SKM-1 treated with dmso at 0.1 percent for 144 hours (cell line): ENCODE measurements around the gene TXNRD2.

ENCODE experiments used
- DNase-seq: peaks from one replicate; lab custom pipeline; 2025; ENCODE audit not compliant: unreplicated experiment; lab: John Stamatoyannopoulos, UW

Gene TXNRD2

DNA sequence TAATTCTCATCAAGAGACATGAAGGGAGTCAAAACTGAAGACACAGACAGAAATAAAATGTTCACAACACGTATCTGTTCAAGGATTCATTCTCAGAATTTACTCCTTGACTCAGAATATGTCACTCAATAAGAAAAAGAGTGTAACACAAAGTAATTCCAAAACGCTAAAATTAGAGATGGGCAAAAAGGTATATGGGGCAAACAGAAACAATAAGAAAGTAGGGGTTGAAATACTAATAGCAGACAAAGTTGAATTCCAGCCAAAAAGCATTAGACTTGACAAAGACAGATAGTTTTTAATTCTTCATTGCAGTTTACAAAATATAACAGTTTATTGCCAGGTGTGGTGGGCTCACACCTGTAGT, 113.6 kb downstream of the TXNRD2 start:
- DNase-seq: no peak

- DNase-seq: no peak
Measured at GRCh38 chr22:19827341-19828034, 114.1 kb downstream of the TXNRD2 start.

DNA sequence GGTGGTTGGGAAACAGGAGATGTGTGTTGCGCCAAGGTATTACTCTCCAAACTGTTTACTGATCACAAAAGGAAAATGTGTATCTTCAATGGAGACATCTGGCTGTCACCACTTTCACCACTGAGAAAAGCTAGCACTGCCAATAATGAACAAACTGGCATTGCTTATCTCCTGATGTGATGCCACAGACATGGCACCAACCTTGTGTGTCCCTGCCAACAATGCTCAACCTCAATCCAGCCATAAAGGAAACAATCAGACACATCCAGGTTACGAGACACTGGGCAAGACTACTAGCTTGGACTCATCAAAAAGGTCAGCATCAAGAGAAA, 115.0 kb downstream of the TXNRD2 start:
- DNase-seq: no peak

DNA sequence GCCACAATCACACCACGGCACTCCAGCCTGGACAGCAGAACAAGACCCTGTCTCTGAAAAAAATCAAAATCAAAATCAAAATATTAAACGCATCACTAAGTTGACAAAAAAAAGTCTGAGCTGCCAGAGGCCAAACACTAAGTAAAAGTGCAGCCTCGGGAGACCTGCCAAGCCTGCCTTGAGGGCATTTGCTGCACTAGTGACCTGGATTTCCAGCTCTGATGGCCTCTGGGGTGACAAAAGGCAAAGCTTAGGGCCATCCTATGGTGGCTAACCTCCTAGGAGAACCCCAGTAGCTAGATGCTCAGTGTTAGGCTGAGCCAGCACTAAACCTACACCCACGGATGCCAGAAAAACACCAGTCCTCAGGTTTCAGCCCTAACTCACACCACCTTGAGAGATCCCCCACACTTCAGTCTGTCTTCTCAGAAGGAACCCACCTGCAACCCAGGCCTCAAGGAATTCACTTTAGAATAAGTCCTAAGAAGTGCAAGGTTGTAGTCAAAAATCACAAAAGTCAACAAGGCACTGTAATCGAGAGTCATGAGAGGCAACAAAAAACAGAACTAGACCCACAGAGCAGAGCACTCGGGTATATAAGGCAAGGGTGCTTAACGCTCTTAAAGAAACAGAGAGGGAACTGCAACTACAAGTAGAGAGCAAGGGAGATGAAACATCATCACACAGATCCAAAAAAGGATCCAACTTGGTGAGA, 115.6 kb downstream of the TXNRD2 start:
- no peak for DNase-seq
